Measurements from ENCODE around the gene KCNIP3. TPM values are rescaled to one million over a fixed set of nuclear protein-coding genes. Genes with fewer than 3 reads are reported as not detected.
"Not testable (repeated sequence)": the region's sequence is repeated elsewhere in the genome, so short reads cannot be mapped to it uniquely, and the experiment has no call there.

The KCNIP3 gene
- total RNA-seq, 4 donors from 2014 or later: 0.15 to 7.4 (median 2.3) TPM

GRCh38 chr2:95268211-95269035 lies 28.7 kb upstream of the KCNIP3 start:
- H3K4me1 ChIP-seq: peaks cover 0 to 6% (median 0%) of the 10 kb centered on the region in 3 donors
- H3K27me3 ChIP-seq: no peaks in the 10 kb centered on the region
- TF ChIP-seq, protein P1, sequence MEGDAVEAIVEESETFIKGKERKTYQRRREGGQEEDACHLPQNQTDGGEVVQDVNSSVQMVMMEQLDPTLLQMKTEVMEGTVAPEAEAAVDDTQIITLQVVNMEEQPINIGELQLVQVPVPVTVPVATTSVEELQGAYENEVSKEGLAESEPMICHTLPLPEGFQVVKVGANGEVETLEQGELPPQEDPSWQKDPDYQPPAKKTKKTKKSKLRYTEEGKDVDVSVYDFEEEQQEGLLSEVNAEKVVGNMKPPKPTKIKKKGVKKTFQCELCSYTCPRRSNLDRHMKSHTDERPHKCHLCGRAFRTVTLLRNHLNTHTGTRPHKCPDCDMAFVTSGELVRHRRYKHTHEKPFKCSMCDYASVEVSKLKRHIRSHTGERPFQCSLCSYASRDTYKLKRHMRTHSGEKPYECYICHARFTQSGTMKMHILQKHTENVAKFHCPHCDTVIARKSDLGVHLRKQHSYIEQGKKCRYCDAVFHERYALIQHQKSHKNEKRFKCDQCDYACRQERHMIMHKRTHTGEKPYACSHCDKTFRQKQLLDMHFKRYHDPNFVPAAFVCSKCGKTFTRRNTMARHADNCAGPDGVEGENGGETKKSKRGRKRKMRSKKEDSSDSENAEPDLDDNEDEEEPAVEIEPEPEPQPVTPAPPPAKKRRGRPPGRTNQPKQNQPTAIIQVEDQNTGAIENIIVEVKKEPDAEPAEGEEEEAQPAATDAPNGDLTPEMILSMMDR (IDR thresholded peaks at IDR 0.05): no peak
- TF ChIP-seq POLR2A (IDR thresholded peaks at IDR 0.05): no peak
- no peak overlapping the region for H3K4me3 ChIP-seq
- DNase-seq: no peak
- intact Hi-C loops (cut with DNase I): no loop called here
- no peaks in the 10 kb centered on the region for H3K9me3 ChIP-seq
- no peaks in the 10 kb centered on the region for H3K36me3 ChIP-seq
- WGBS, 2 donors: 79 to 94% methylated on average over 7 to 9 of the region's 13 CpGs
- H3K27ac ChIP-seq: no peak overlapping the region

GRCh38 chr2:95269036-95269680 lies 28.0 kb upstream of the KCNIP3 start:
- no peak for DNase-seq
- intact Hi-C loops (cut with DNase I): no loop called here
- Histone ChIP-seq H3K36me3 (no peaks in the 10 kb centered on the region), H3K9me3 (no peaks in the 10 kb centered on the region), H3K27me3 (no peaks in the 10 kb centered on the region), H3K4me3 (no peak overlapping the region), H3K27ac (no peak overlapping the region), H3K4me1 (peaks cover 5 to 13% (median 5%) of the 10 kb centered on the region in 3 donors)
- no peak for TF ChIP-seq POLR2A (IDR thresholded peaks at IDR 0.05)
- TF ChIP-seq, protein P1 (IDR thresholded peaks at IDR 0.05): no peak
- WGBS, 2 donors: 85 to 93% methylated on average over 6 to 7 of the region's 10 CpGs

GRCh38 chr2:95269745-95270144 lies 27.4 kb upstream of the KCNIP3 start:
- intact Hi-C loops (cut with DNase I); H3K9me3 ChIP-seq; H3K36me3 ChIP-seq; H3K27ac ChIP-seq; DNase-seq; H3K27me3 ChIP-seq; H3K4me3 ChIP-seq: not testable (repeated sequence)
- WGBS, 2 donors: 84 to 88% methylated on average over 4 to 5 of the region's 5 CpGs
- H3K4me1 ChIP-seq: peaks cover 5 to 14% (median 7%) of the 10 kb centered on the region in 3 donors

- no peak for DNase-seq
- Histone ChIP-seq H3K27ac (no peak overlapping the region), H3K27me3 (no peaks in the 10 kb centered on the region), H3K4me3 (no peak overlapping the region), H3K36me3 (no peaks in the 10 kb centered on the region), H3K9me3 (no peaks in the 10 kb centered on the region), H3K4me1 (peaks cover 5 to 20% (median 7%) of the 10 kb centered on the region in 3 donors)
- TF ChIP-seq POLR2A (IDR thresholded peaks at IDR 0.05): no peak
- TF ChIP-seq, protein P1 (IDR thresholded peaks at IDR 0.05): no peak
- intact Hi-C loops (cut with DNase I): no loop called here
- 79 to 95% methylated on average over 6 to 7 of the region's 8 CpGs for WGBS, 2 donors
These were observed 26.5 kb upstream of the KCNIP3 start for GRCh38 chr2:95270541-95271081.

GRCh38 chr2:95271381-95271971 lies 25.7 kb upstream of the KCNIP3 start:
- WGBS, 2 donors: 93% methylated on average over 3 of the region's 6 CpGs; no CpG with 5 or more reads in 1 of the 2 donors
- H3K36me3 ChIP-seq: no peaks in the 10 kb centered on the region
- no peak for DNase-seq

More at GRCh38 chr2:95271381-95271971, 25.7 kb upstream of the KCNIP3 start:
- intact Hi-C loops (cut with DNase I): no loop called here
- H3K27me3 ChIP-seq: no peaks in the 10 kb centered on the region
- peaks cover 8 to 28% (median 9%) of the 10 kb centered on the region in 3 donors for H3K4me1 ChIP-seq
- no peak overlapping the region for H3K27ac ChIP-seq
- H3K9me3 ChIP-seq: no peaks in the 10 kb centered on the region
- TF ChIP-seq POLR2A (IDR thresholded peaks at IDR 0.05): no peak
- TF ChIP-seq, protein P1 (IDR thresholded peaks at IDR 0.05): no peak
- H3K4me3 ChIP-seq: no peak overlapping the region

Measured in esophagus squamous epithelium (tissue), 5 donors.